Renal pelvis (tissue), 4 donors: Measurements from ENCODE around the gene CEACAM16. TPM values are rescaled to one million over a fixed set of nuclear protein-coding genes. Genes with fewer than 3 reads are reported as not detected.
"Not testable (repeated sequence)": the region's sequence is repeated elsewhere in the genome, so short reads cannot be mapped to it uniquely, and the experiment has no call there.

ENCODE experiments used
- DNase-seq: peaks from one replicate; pipeline ENCODE4 v3.0.0-alpha.2; 2013
- polyA plus RNA-seq, 3 donors: library from polyadenylated mRNA; unstranded; fragments of 120-200 nt; gene quantifications; one replicate each; pipeline ENCODE4 v1.2.1, GENCODE V29; 2013; ENCODE audit not compliant: insufficient read length in 3 of 3

CEACAM16 gene
- polyA plus RNA-seq, 3 donors = not detected

GRCh38 chr19:44703336-44704078 lies 4.6 kb downstream of the CEACAM16 start:
- DNase-seq = no peak

GRCh38 chr19:44704982-44705381 lies 6.0 kb downstream of the CEACAM16 start:
- no peak for DNase-seq

GRCh38 chr19:44705502-44706010 lies 6.6 kb downstream of the CEACAM16 start:
- DNase-seq = no peak

GRCh38 chr19:44706506-44707236 lies 7.7 kb downstream of the CEACAM16 start:
- DNase-seq = no peak

- DNase-seq = no peak
These were observed 8.8 kb downstream of the CEACAM16 start for GRCh38 chr19:44707794-44708193.

GRCh38 chr19:44708940-44709339 lies 10.0 kb downstream of the CEACAM16 start:
- DNase-seq = no peak

GRCh38 chr19:44709434-44710266 lies 10.7 kb downstream of the CEACAM16 start:
- DNase-seq = not testable (repeated sequence)

GRCh38 chr19:44710483-44710882 lies 11.5 kb downstream of the CEACAM16 start:
- no peak for DNase-seq

- DNase-seq = no peak
These were observed 14.0 kb downstream of the CEACAM16 start for GRCh38 chr19:44712864-44713515.

GRCh38 chr19:44714597-44715169 lies 15.7 kb downstream of the CEACAM16 start:
- no peak for DNase-seq

GRCh38 chr19:44717603-44718002 lies 18.7 kb downstream of the CEACAM16 start:
- no peak for DNase-seq

GRCh38 chr19:44718441-44719261 lies 19.7 kb downstream of the CEACAM16 start:
- DNase-seq = peak; percentile 92

- DNase-seq = no peak
These were observed 20.3 kb downstream of the CEACAM16 start for GRCh38 chr19:44719262-44719701.

GRCh38 chr19:44720396-44720795 lies 21.4 kb downstream of the CEACAM16 start:
- DNase-seq = not testable (repeated sequence)

- no peak for DNase-seq
These were observed 22.0 kb downstream of the CEACAM16 start for GRCh38 chr19:44720945-44721344.

- DNase-seq = not testable (repeated sequence)
These were observed 22.4 kb downstream of the CEACAM16 start for GRCh38 chr19:44721369-44721768.

GRCh38 chr19:44722131-44723121 lies 23.5 kb downstream of the CEACAM16 start:
- no peak for DNase-seq

- no peak for DNase-seq
These were observed 24.5 kb downstream of the CEACAM16 start for GRCh38 chr19:44723299-44723951.
